BLaER1 treated with 17β-estradiol and CSF1 and Interleukin-3, amounts not matched to agents 10 nM and 100 nM (cell line): ENCODE results near the gene ST6GALNAC3.
A peak's percentile ranks its signal among the peaks of the same experiment; 100 is the strongest.

Source experiments
- H3K27ac ChIP-seq, 11 experiments: shearing (Covaris generic); formaldehyde crosslinking; 2 replicates each; pipeline ENCODE4 v1.8.1; 2022
- H3K27me3 ChIP-seq, 11 experiments: shearing (Covaris generic); formaldehyde crosslinking; 2 replicates each; pipeline ENCODE4 v1.8.1; 2022
- H3K36me3 ChIP-seq, 11 experiments: shearing (Covaris generic); formaldehyde crosslinking; 2 replicates each; pipeline ENCODE4 v1.8.1; 2022
- H3K4me1 ChIP-seq, 10 experiments: shearing (Covaris generic); formaldehyde crosslinking; 2 replicates each; pipeline ENCODE4 v1.8.1; 2022
- H3K4me2 ChIP-seq, 11 experiments: shearing (Covaris generic); formaldehyde crosslinking; 2 replicates each; pipeline ENCODE4 v1.8.1; 2022
- H3K4me3 ChIP-seq, 10 experiments: shearing (Covaris generic); formaldehyde crosslinking; 2 replicates each; pipeline ENCODE4 v1.8.1; 2022
- H3K9ac ChIP-seq, 11 experiments: shearing (Covaris generic); formaldehyde crosslinking; 2 replicates each; pipeline ENCODE4 v1.8.1; 2022
- H3K9me3 ChIP-seq, 11 experiments: shearing (Covaris generic); formaldehyde crosslinking; replicated peaks in 1 of 11; 2 replicates each; pipeline ENCODE4 v1.8.1; 2022
- H4K20me1 ChIP-seq, 11 experiments: shearing (Covaris generic); formaldehyde crosslinking; 2 replicates each; pipeline ENCODE4 v1.8.1; 2022
- Cebpa-rat ChIP-seq, 11 experiments: shearing (Covaris generic); IDR thresholded peaks; 2 replicates each; pipeline ENCODE4 v1.8.1; 2022

Gene ST6GALNAC3

GRCh38 chr1:76225526-76225925, 151.0 kb downstream of the ST6GALNAC3 start:
- peak overlapping the region in 1 of 11 experiments; percentile 31; a peak in 1 of 22 replicates for H3K4me2 ChIP-seq
- H3K9ac ChIP-seq: no peak overlapping the region
- H3K4me3 ChIP-seq: no peak overlapping the region
- peaks cover 4 to 12% (median 6%) of the 10 kb centered on the region in 11 experiments; a peak in 9 of 22 replicates for H3K9me3 ChIP-seq
- peaks cover 32 to 58% (median 48%) of the 10 kb centered on the region in 10 experiments for H3K4me1 ChIP-seq
- H3K27me3 ChIP-seq: no peaks in the 10 kb centered on the region
- H3K27ac ChIP-seq: no peak overlapping the region
- no peaks in the 10 kb centered on the region for H3K36me3 ChIP-seq
- TF ChIP-seq Cebpa-rat (IDR thresholded peaks at IDR 0.05): no peak
- H4K20me1 ChIP-seq: peaks cover 0 to 10% (median 0%) of the 10 kb centered on the region in 11 experiments; a peak in 3 of 22 replicates

- Histone ChIP-seq H3K27ac (peak overlapping the region in 6 of 11 experiments; percentile 7 to 60 (median 45); a peak in 6 of 22 replicates), H3K4me1 (peaks cover 32 to 58% (median 47%) of the 10 kb centered on the region in 10 experiments), H3K4me2 (peak overlapping the region; percentile 59 to 77 (median 68)), H4K20me1 (peaks cover 0 to 10% (median 0%) of the 10 kb centered on the region in 11 experiments; a peak in 2 of 22 replicates), H3K9me3 (peaks cover 4 to 12% (median 6%) of the 10 kb centered on the region in 11 experiments; a peak in 9 of 22 replicates), H3K9ac (no peak overlapping the region), H3K27me3 (no peaks in the 10 kb centered on the region), H3K36me3 (no peaks in the 10 kb centered on the region), H3K4me3 (no peak overlapping the region)
- no peak for TF ChIP-seq Cebpa-rat (IDR thresholded peaks at IDR 0.05)
These were observed 153.1 kb downstream of the ST6GALNAC3 start for GRCh38 chr1:76227621-76228020.

GRCh38 chr1:76229279-76230005, 154.9 kb downstream of the ST6GALNAC3 start:
- Histone ChIP-seq H3K9me3 (peaks cover 0 to 8% (median 0%) of the 10 kb centered on the region in 11 experiments; a peak in 2 of 22 replicates), H3K4me1 (peaks cover 32 to 49% (median 42%) of the 10 kb centered on the region in 10 experiments), H3K27ac (peak overlapping the region in 2 of 11 experiments; percentile 35 to 60; a peak in 3 of 22 replicates), H3K27me3 (no peaks in the 10 kb centered on the region), H3K36me3 (no peaks in the 10 kb centered on the region), H3K4me2 (peak overlapping the region; percentile 59 to 77 (median 68)), H3K9ac (no peak overlapping the region), H3K4me3 (no peak overlapping the region), H4K20me1 (peaks cover 0 to 5% (median 0%) of the 10 kb centered on the region in 11 experiments; a peak in 2 of 22 replicates)
- no peak for TF ChIP-seq Cebpa-rat (IDR thresholded peaks at IDR 0.05)

- Histone ChIP-seq H3K4me3 (no peak overlapping the region), H3K4me2 (no peak overlapping the region), H3K9ac (no peak overlapping the region), H3K27ac (no peak overlapping the region), H4K20me1 (peaks cover 0 to 8% (median 0%) of the 10 kb centered on the region in 11 experiments; a peak in 1 of 22 replicates), H3K4me1 (peaks cover 31 to 43% (median 37%) of the 10 kb centered on the region in 10 experiments), H3K27me3 (no peaks in the 10 kb centered on the region), H3K36me3 (no peaks in the 10 kb centered on the region), H3K9me3 (peaks cover 0 to 8% (median 0%) of the 10 kb centered on the region in 11 experiments; a peak in 2 of 22 replicates)
- TF ChIP-seq Cebpa-rat (IDR thresholded peaks at IDR 0.05): no peak
These were observed 156.3 kb downstream of the ST6GALNAC3 start for GRCh38 chr1:76230842-76231281.

- Histone ChIP-seq H4K20me1 (peaks cover 0 to 10% (median 0%) of the 10 kb centered on the region in 11 experiments; a peak in 1 of 22 replicates), H3K27me3 (no peaks in the 10 kb centered on the region), H3K36me3 (no peaks in the 10 kb centered on the region), H3K4me2 (no peak overlapping the region), H3K9me3 (peaks cover 0 to 4% (median 0%) of the 10 kb centered on the region in 11 experiments; a peak in 2 of 22 replicates), H3K4me3 (no peak overlapping the region), H3K27ac (no peak overlapping the region), H3K9ac (no peak overlapping the region), H3K4me1 (peaks cover 31 to 42% (median 35%) of the 10 kb centered on the region in 10 experiments)
- TF ChIP-seq Cebpa-rat (IDR thresholded peaks at IDR 0.05): no peak
These were observed 156.8 kb downstream of the ST6GALNAC3 start for GRCh38 chr1:76231320-76231719.

GRCh38 chr1:76232666-76233065, 158.1 kb downstream of the ST6GALNAC3 start:
- H3K4me3 ChIP-seq: no peak overlapping the region
- H3K9ac ChIP-seq: no peak overlapping the region
- H3K27me3 ChIP-seq: no peaks in the 10 kb centered on the region
- peaks cover 0 to 10% (median 0%) of the 10 kb centered on the region in 11 experiments; a peak in 2 of 22 replicates for H4K20me1 ChIP-seq
- no peak for TF ChIP-seq Cebpa-rat (IDR thresholded peaks at IDR 0.05)
- H3K4me2 ChIP-seq: no peak overlapping the region
- no peak overlapping the region for H3K27ac ChIP-seq
- H3K36me3 ChIP-seq: no peaks in the 10 kb centered on the region
- peaks cover 20 to 29% (median 23%) of the 10 kb centered on the region in 10 experiments for H3K4me1 ChIP-seq
- H3K9me3 ChIP-seq: 0 out of 22 replicates have a peak, but pooled peaks cover 0 to 4% (median 0%) of the 10 kb centered on the region in 11 experiments

GRCh38 chr1:76234061-76234460, 159.5 kb downstream of the ST6GALNAC3 start:
- H3K9ac ChIP-seq: no peak overlapping the region
- no peaks in the 10 kb centered on the region for H3K27me3 ChIP-seq
- 0 out of 22 replicates have a peak, but pooled peaks cover 0 to 4% (median 0%) of the 10 kb centered on the region in 11 experiments for H3K9me3 ChIP-seq
- no peaks in the 10 kb centered on the region for H3K36me3 ChIP-seq
- H4K20me1 ChIP-seq: peaks cover 0 to 20% (median 0%) of the 10 kb centered on the region in 11 experiments; a peak in 2 of 22 replicates
- H3K4me1 ChIP-seq: peaks cover 7 to 18% (median 9%) of the 10 kb centered on the region in 10 experiments
- H3K4me2 ChIP-seq: no peak overlapping the region
- H3K27ac ChIP-seq: no peak overlapping the region
- no peak overlapping the region for H3K4me3 ChIP-seq
- no peak for TF ChIP-seq Cebpa-rat (IDR thresholded peaks at IDR 0.05)

- no peak overlapping the region for H3K9ac ChIP-seq
- H3K9me3 ChIP-seq: peaks cover 0 to 4% (median 1%) of the 10 kb centered on the region in 11 experiments; a peak in 10 of 22 replicates
- peaks cover 0 to under 1% (median 0%) of the 10 kb centered on the region in 11 experiments; a peak in 1 of 22 replicates for H3K36me3 ChIP-seq
- peaks cover 0 to 33% (median 18%) of the 10 kb centered on the region in 10 experiments; a peak in 15 of 20 replicates for H3K4me1 ChIP-seq
- no peaks in the 10 kb centered on the region for H3K27me3 ChIP-seq
- no peak overlapping the region for H3K27ac ChIP-seq
- H4K20me1 ChIP-seq: peaks cover 0 to 29% (median 0%) of the 10 kb centered on the region in 11 experiments; a peak in 2 of 22 replicates
- no peak for TF ChIP-seq Cebpa-rat (IDR thresholded peaks at IDR 0.05)
- no peak overlapping the region for H3K4me3 ChIP-seq
- no peak overlapping the region for H3K4me2 ChIP-seq
These were observed 162.7 kb downstream of the ST6GALNAC3 start for GRCh38 chr1:76237211-76237610.
